BJ (cell line): Measurements from ENCODE around the gene ADAMTS3. TPM values are rescaled to one million over a fixed set of nuclear protein-coding genes. Genes with fewer than 3 reads are reported as not detected.

Experiments
- CTCF ChIA-PET: fragments of 350-600 bp; formaldehyde crosslinking; extraction: SDS; loops from one replicate; lab custom pipeline; 2021; ENCODE audit warnings: antibody characterized with exemption, inconsistent platforms; lab: Yijun Ruan, JAX
- POLR2A ChIA-PET: fragments of 300-600 bp; sonication (Branson Sonifier 250); formaldehyde crosslinking; extraction: SDS; loops from one replicate; lab custom pipeline; 2021; ENCODE audit warnings: antibody characterized with exemption; lab: Charles Lee
- DNase-seq: peaks from one replicate; pipeline ENCODE4 v3.0.0-alpha.2; 2011; ENCODE audit warnings: low read depth
- H3K27me3 ChIP-seq: 2 replicates; pipeline ENCODE4 v1.6.0; 2011; ENCODE audit warnings: low read length; ENCODE audit not compliant: control insufficient read depth, insufficient read depth
- H3K36me3 ChIP-seq: 2 replicates; pipeline ENCODE4 v1.5.1; 2011; ENCODE audit warnings: low read length; ENCODE audit not compliant: control insufficient read depth, insufficient read depth
- H3K4me3 ChIP-seq: 2 replicates; pipeline ENCODE4 v1.5.1; 2011; ENCODE audit warnings: low read depth, mild to moderate bottlenecking, control low read depth, low read length
- polyA plus RNA-seq: library from polyadenylated mRNA; depleted of rRNA; stranded (reverse); fragments of >200 nt; gene quantifications from 2 replicates; pipeline ENCODE4 v1.2.3, GENCODE V29; 2011
- TF ChIP-seq, protein P1 (sequence below): IDR thresholded peaks from 2 replicates; pipeline ENCODE4 v1.5.1; 2011; ENCODE audit warnings: low read depth, mild to moderate bottlenecking, control low read depth, inconsistent platforms, low read length, moderate library complexity; ENCODE audit not compliant: insufficient read depth

Gene ADAMTS3
- polyA plus RNA-seq, 1 experiment: 0.70 TPM

GRCh38 chr4:72577211-72577610 lies 8.2 kb upstream of the ADAMTS3 start:
- ChIA-PET POLR2A (no interaction called here), CTCF (interaction anchor here (1.2 kb wide), 1 partner anchor 9 kb away, joined by 3 read pairs; no protein-coding TSS in a partner anchor)
- TF ChIP-seq, protein P1, sequence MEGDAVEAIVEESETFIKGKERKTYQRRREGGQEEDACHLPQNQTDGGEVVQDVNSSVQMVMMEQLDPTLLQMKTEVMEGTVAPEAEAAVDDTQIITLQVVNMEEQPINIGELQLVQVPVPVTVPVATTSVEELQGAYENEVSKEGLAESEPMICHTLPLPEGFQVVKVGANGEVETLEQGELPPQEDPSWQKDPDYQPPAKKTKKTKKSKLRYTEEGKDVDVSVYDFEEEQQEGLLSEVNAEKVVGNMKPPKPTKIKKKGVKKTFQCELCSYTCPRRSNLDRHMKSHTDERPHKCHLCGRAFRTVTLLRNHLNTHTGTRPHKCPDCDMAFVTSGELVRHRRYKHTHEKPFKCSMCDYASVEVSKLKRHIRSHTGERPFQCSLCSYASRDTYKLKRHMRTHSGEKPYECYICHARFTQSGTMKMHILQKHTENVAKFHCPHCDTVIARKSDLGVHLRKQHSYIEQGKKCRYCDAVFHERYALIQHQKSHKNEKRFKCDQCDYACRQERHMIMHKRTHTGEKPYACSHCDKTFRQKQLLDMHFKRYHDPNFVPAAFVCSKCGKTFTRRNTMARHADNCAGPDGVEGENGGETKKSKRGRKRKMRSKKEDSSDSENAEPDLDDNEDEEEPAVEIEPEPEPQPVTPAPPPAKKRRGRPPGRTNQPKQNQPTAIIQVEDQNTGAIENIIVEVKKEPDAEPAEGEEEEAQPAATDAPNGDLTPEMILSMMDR: no peak
- no peaks in the 10 kb centered on the region for H3K36me3 ChIP-seq
- H3K4me3 ChIP-seq: no peak overlapping the region
- no peaks in the 10 kb centered on the region for H3K27me3 ChIP-seq
- no peak for DNase-seq

DNA sequence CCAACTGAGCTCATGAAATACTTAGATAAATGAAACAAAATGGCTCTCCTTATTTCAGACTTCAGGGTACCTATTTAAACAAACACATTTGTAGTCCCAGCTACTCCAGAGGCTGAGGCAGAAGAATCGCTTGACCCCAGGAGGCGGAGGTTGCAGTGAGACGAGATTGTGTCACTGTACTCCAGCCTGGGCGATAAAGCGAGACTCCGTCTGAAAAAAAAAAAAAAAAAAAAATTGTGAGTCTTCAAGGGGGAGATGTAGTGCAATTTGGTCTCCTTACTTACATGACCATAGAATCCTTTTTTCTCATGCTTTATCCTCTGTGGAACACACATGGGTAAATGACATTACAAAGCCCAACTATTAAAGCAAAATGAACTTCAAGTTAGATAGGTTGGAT lies 2.3 kb upstream of the ADAMTS3 start:
- POLR2A ChIA-PET: no interaction called here
- no peak for DNase-seq
- Histone ChIP-seq H3K4me3 (no peak overlapping the region), H3K36me3 (no peaks in the 10 kb centered on the region), H3K27me3 (peaks cover 2% of the 10 kb centered on the region)
- CTCF ChIA-PET: interaction anchor here (0.6 kb wide), 1 partner anchor 841 kb away, joined by 4 read pairs; no protein-coding TSS in a partner anchor
- TF ChIP-seq, protein P1: no peak

- DNase-seq: no peak
- CTCF ChIA-PET: interaction anchor here (1.1 kb wide), 1 partner anchor 23 kb away, joined by 3 read pairs; no protein-coding TSS in a partner anchor
- TF ChIP-seq, protein P1: no peak
- Histone ChIP-seq H3K4me3 (peak overlapping the region; percentile 45; the same call in 1 of the 2 replicates), H3K36me3 (no peaks in the 10 kb centered on the region), H3K27me3 (peaks cover 2% of the 10 kb centered on the region)
- POLR2A ChIA-PET: interaction anchor here (0.6 kb wide), 1 partner anchor 22 kb away, joined by 3 read pairs; no protein-coding TSS in a partner anchor
Measured at GRCh38 chr4:72569719-72570235, 756 bp upstream of the ADAMTS3 start.

DNA sequence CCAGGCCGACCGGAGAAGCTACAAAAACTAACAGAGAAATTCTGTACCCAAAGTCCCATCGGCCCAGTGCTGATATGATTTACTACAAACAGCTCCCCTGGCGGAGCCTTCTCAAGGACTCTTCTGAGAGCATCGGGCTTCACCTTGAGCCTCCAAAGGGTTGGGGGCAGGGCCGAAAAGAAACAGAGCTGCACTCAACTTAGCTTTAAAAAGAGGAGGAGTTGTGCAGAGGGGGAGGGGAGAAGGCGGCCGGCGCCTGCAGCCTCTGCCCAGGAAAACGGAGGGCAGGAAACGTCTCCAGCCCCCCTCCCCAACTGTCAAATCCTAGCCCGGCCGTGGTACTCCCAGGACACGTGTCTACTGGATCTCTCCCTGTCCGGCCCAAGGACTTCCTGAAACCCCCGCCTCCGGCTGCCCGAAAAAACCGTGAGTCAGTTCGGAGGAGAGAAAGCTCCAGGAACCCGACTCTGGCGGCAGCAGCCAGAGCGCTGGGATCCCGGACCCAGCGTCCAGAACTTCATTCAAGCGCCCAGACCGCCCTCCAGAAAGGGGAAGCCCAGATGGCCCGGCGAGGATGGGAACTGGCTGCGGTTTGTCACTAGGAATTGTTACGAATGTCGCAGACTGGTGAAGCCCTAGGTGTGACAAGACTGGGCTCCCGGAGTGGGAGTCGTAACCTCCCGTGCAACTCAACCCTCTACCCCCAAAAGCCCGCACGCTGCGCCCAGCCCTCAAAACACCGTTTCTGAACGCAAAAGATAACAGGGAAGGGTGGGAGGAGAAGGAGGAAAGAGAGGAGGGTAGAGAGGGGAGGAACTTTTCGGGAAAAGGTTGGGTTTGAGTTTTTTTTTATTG lies 973 bp downstream of the ADAMTS3 start:
- Histone ChIP-seq H3K36me3 (no peaks in the 10 kb centered on the region), H3K27me3 (peaks cover 2% of the 10 kb centered on the region), H3K4me3 (peak overlapping the region; percentile 45)
- CTCF ChIA-PET: interaction anchor here (0.8 to 2.2 kb wide), 7 partner anchors 8 to 440 kb away, joined by 3 to 6 read pairs (median 3); no protein-coding TSS in a partner anchor
- peak; percentile 17 for DNase-seq
- POLR2A ChIA-PET: interaction anchor here (0.5 to 0.7 kb wide), 2 partner anchors 10 to 22 kb away, joined by 3 read pairs; no protein-coding TSS in a partner anchor
- TF ChIP-seq, protein P1: peak; percentile 44

DNA sequence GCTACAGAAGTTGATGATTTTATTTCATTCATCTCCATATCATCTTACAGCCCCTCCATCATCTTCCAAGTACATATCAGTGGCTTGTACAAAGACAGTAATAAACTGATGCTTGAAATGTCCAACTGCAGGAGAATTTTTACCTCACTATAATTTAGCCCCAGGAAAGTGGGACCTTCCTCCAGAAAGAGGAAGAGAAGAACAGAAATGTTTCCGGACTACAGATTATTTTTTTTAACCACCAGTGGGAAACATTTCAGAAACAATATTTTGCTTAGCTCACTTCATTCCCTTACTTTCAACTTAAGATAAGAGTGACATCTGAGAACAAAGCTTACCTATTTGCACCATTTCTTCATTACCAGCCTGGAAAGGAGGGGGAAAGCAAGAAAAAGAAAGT lies 2.0 kb downstream of the ADAMTS3 start:
- POLR2A ChIA-PET: no interaction called here
- TF ChIP-seq, protein P1: no peak
- H3K4me3 ChIP-seq: no peak overlapping the region
- no peaks in the 10 kb centered on the region for H3K36me3 ChIP-seq
- CTCF ChIA-PET: interaction anchor here (0.8 to 2.2 kb wide), 6 partner anchors 9 to 441 kb away, joined by 3 to 6 read pairs (median 3); no protein-coding TSS in a partner anchor
- peaks cover 2% of the 10 kb centered on the region for H3K27me3 ChIP-seq
- no peak for DNase-seq
